ENCODE measurements around the gene LYG1. TPM values are rescaled to one million over a fixed set of nuclear protein-coding genes. Genes with fewer than 3 reads are reported as not detected.

The LYG1 gene
- polyA plus RNA-seq, 1 of the 3 experiments (the other 2 are of a cell fraction) = 1.2 TPM

- POLR2A ChIA-PET = no interaction called here
- no peaks in the 10 kb centered on the region for H4K20me1 ChIP-seq (ENCODE audit: insufficient read depth)
- CTCF ChIA-PET = no interaction called here
- H3K4me1 ChIP-seq (ENCODE audit: control insufficient read depth in 1 of 2, insufficient read depth in 2 of 2, low read depth in 1 of 2, low read length in 1 of 2) = no peaks in the 10 kb centered on the region
- no peaks in the 10 kb centered on the region for H3K36me3 ChIP-seq (replicated peaks in 1 of 2; ENCODE audit: control insufficient read depth in 1 of 2, insufficient read depth in 2 of 2, low read length in 1 of 2)
- H3K4me3 ChIP-seq (ENCODE audit: low read depth in 2 of 2, low read length in 1 of 2) = no peak overlapping the region
- H3K4me2 ChIP-seq = no peak overlapping the region
- WGBS (ENCODE audit: low lambda C conversion rate) = 89% methylated on average over 2 of the region's 2 CpGs
- H3K79me2 ChIP-seq (ENCODE audit: insufficient read depth) = no peaks in the 10 kb centered on the region
- no peaks in the 10 kb centered on the region for H3F3A ChIP-seq (replicated peaks; ENCODE audit: insufficient read depth)
- H3K9ac ChIP-seq = no peak overlapping the region
- TF ChIP-seq GATA2 (CRISPR knock-in tag; IDR thresholded peaks at IDR 0.05) = no peak
- no peak for TF ChIP-seq FOXJ3 (CRISPR knock-in tag; IDR thresholded peaks at IDR 0.05)
- TF ChIP-seq MEF2A (IDR thresholded peaks at IDR 0.05; ENCODE audit: borderline replicate concordance, low read depth) = no peak
- TF ChIP-seq, protein P1, sequence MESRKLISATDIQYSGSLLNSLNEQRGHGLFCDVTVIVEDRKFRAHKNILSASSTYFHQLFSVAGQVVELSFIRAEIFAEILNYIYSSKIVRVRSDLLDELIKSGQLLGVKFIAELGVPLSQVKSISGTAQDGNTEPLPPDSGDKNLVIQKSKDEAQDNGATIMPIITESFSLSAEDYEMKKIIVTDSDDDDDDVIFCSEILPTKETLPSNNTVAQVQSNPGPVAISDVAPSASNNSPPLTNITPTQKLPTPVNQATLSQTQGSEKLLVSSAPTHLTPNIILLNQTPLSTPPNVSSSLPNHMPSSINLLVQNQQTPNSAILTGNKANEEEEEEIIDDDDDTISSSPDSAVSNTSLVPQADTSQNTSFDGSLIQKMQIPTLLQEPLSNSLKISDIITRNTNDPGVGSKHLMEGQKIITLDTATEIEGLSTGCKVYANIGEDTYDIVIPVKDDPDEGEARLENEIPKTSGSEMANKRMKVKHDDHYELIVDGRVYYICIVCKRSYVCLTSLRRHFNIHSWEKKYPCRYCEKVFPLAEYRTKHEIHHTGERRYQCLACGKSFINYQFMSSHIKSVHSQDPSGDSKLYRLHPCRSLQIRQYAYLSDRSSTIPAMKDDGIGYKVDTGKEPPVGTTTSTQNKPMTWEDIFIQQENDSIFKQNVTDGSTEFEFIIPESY (IDR thresholded peaks at IDR 0.05; ENCODE audit: borderline replicate concordance, low read depth) = no peak
- TF ChIP-seq, protein P2, sequence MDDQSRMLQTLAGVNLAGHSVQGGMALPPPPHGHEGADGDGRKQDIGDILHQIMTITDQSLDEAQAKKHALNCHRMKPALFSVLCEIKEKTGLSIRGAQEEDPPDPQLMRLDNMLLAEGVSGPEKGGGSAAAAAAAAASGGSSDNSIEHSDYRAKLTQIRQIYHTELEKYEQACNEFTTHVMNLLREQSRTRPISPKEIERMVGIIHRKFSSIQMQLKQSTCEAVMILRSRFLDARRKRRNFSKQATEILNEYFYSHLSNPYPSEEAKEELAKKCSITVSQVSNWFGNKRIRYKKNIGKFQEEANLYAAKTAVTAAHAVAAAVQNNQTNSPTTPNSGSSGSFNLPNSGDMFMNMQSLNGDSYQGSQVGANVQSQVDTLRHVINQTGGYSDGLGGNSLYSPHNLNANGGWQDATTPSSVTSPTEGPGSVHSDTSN (IDR thresholded peaks at IDR 0.05) = no peak
- no peak for TF ChIP-seq GABPA (IDR thresholded peaks at IDR 0.05; ENCODE audit: low read depth)
- no peak for TF ChIP-seq NRF1 (IDR thresholded peaks at IDR 0.05; ENCODE audit: low read depth, low read length)
- TF ChIP-seq TCF12 (IDR thresholded peaks at IDR 0.05) = no peak
- no peak for TF ChIP-seq MXI1 (IDR thresholded peaks at IDR 0.05; ENCODE audit: low read depth, low read length)
- no peak for TF ChIP-seq IRF3 (IDR thresholded peaks at IDR 0.05; ENCODE audit: low read depth, low read length)
- no peak for TF ChIP-seq REST (IDR thresholded peaks at IDR 0.05; ENCODE audit: low read depth, low read length)
- no peak for TF ChIP-seq POLR2AphosphoS5 (IDR thresholded peaks at IDR 0.05; ENCODE audit: low read depth, low read length)
- TF ChIP-seq TAF1 (IDR thresholded peaks at IDR 0.05; ENCODE audit: borderline replicate concordance, low read depth, low read length) = no peak
- no peak overlapping the region for H3K27ac ChIP-seq (ENCODE audit: low read depth in 2 of 2, low read length in 1 of 2)
- H3K9me2 ChIP-seq = no peaks in the 10 kb centered on the region
- no peak overlapping the region for H2AFZ ChIP-seq (ENCODE audit: low read depth)
- DNase-seq = no peak
- no peaks in the 10 kb centered on the region for H3K9me3 ChIP-seq
- no peaks in the 10 kb centered on the region for H3K27me3 ChIP-seq (ENCODE audit: insufficient read depth)
These were observed 40.8 kb downstream of the LYG1 start for GRCh38 chr2:99260184-99260583.

Measured in SK-N-SH (cell line).